IMR-90 (cell line): ENCODE measurements around the gene GAB1. TPM values are rescaled to one million over a fixed set of nuclear protein-coding genes. Genes with fewer than 3 reads are reported as not detected.

Source experiments
- ATAC-seq: fragments of 200-7000 bp; cut with Tn5 transposase; 2 replicates; pipeline ENCODE4 v1.9.1; 2020; ENCODE audit warnings: low read depth, mild to moderate bottlenecking, moderate library complexity
- BruUV-seq: library from RNA; stranded (reverse); fragments of 400-500 nt; replicated peaks from 2 replicates; lab custom pipeline; 2021; lab: Mats Ljungman, UMichigan
- CTCF ChIA-PET: fragments of 300-600 bp; formaldehyde crosslinking; extraction: SDS; loops from one replicate; lab custom pipeline; 2021; ENCODE audit warnings: antibody characterized with exemption; lab: Yijun Ruan, JAX
- POLR2A ChIA-PET: fragments of 300-600 bp; sonication (Branson Sonifier 250); formaldehyde crosslinking; loops from one replicate; lab custom pipeline; 2022; ENCODE audit warnings: antibody characterized with exemption; ENCODE audit not compliant: unreplicated experiment; lab: Charles Lee
- DNase-seq: peaks from one replicate; pipeline ENCODE4 v3.0.0; 2013
- H2AFZ ChIP-seq: replicated peaks from 2 replicates; pipeline ENCODE3; 2013; ENCODE audit warnings: low read length, mild to moderate bottlenecking; ENCODE audit not compliant: poor library complexity
- H2AK5ac ChIP-seq: 2 replicates; pipeline ENCODE4 v1.6.1; 2013; ENCODE audit warnings: low read depth, low read length, inconsistent platforms
- H2AK9ac ChIP-seq: replicated peaks from 2 replicates; pipeline ENCODE3; 2013; ENCODE audit warnings: mild to moderate bottlenecking, low read depth, low read length, moderate library complexity; ENCODE audit not compliant: poor library complexity
- H2BK120ac ChIP-seq: 2 replicates; pipeline ENCODE4 v1.6.1; 2013; ENCODE audit warnings: low read depth, low read length, inconsistent platforms
- H2BK15ac ChIP-seq: 3 replicates; pipeline ENCODE4 v1.6.1; 2013; ENCODE audit warnings: low read depth, low read length, inconsistent platforms
- H2BK20ac ChIP-seq: 2 replicates; pipeline ENCODE4 v1.6.1; 2013; ENCODE audit warnings: low read depth, mild to moderate bottlenecking, inconsistent platforms, low read length, moderate library complexity
- H2BK5ac ChIP-seq: 2 replicates; pipeline ENCODE4 v1.6.1; 2013; ENCODE audit warnings: mild to moderate bottlenecking, low read depth, low read length, inconsistent platforms; ENCODE audit not compliant: poor library complexity, severe bottlenecking
- H3K14ac ChIP-seq: replicated peaks from 2 replicates; pipeline ENCODE4 v1.6.1; 2013; ENCODE audit warnings: low read depth, low read length, inconsistent platforms
- H3K18ac ChIP-seq: 2 replicates; pipeline ENCODE4 v1.6.1; 2013; ENCODE audit warnings: low read depth, low read length, control low read depth
- H3K23ac ChIP-seq: 2 replicates; pipeline ENCODE4 v1.6.1; 2013; ENCODE audit warnings: low read depth, low read length, inconsistent platforms
- H3K27ac ChIP-seq: 2 replicates; pipeline ENCODE4 v1.5.1; 2013; ENCODE audit warnings: mild to moderate bottlenecking, control low read depth, low read length; ENCODE audit not compliant: insufficient read depth
- H3K27me3 ChIP-seq: 2 replicates; pipeline ENCODE4 v1.6.1; 2013; ENCODE audit warnings: low read length; ENCODE audit not compliant: control insufficient read depth, insufficient read depth
- H3K36me3 ChIP-seq: 2 replicates; pipeline ENCODE4 v1.6.1; 2013; ENCODE audit warnings: low read length, mixed read lengths; ENCODE audit not compliant: control insufficient read depth, insufficient read depth
- H3K4ac ChIP-seq: 2 replicates; pipeline ENCODE4 v1.6.1; 2013; ENCODE audit warnings: low read depth, low read length, inconsistent platforms
- H3K4me1 ChIP-seq: 2 replicates; pipeline ENCODE4 v1.6.1; 2013; ENCODE audit warnings: low read length, mixed read lengths; ENCODE audit not compliant: control insufficient read depth, insufficient read depth
- H3K4me2 ChIP-seq: 2 replicates; pipeline ENCODE4 v1.6.1; 2013; ENCODE audit warnings: low read depth, mild to moderate bottlenecking, control low read depth, low read length, moderate library complexity
- H3K4me3 ChIP-seq: 2 replicates; pipeline ENCODE4 v1.5.1; 2013; ENCODE audit warnings: low read depth, mild to moderate bottlenecking, control low read depth, low read length, moderate library complexity; ENCODE audit not compliant: insufficient read depth
- H3K56ac ChIP-seq: 2 replicates; pipeline ENCODE4 v1.6.1; 2013; ENCODE audit warnings: low read length, inconsistent platforms; ENCODE audit not compliant: insufficient read depth; ENCODE audit errors: extremely low read depth
- H3K79me1 ChIP-seq, 2 experiments: 2 replicates each; pipeline ENCODE4 v1.6.1; 2013; ENCODE audit warnings: low read length in 2 of 2, inconsistent platforms in 1 of 2, low read depth in 1 of 2
- H3K9ac ChIP-seq: 2 replicates; pipeline ENCODE4 v1.6.1; 2013; ENCODE audit warnings: low read depth, low read length, control low read depth
- H3K9me1 ChIP-seq: 2 replicates; pipeline ENCODE4 v1.6.1; 2013; ENCODE audit warnings: low read length, inconsistent platforms; ENCODE audit not compliant: insufficient read depth
- H3K9me3 ChIP-seq: 2 replicates; pipeline ENCODE4 v1.6.1; 2013; ENCODE audit warnings: low read length; ENCODE audit not compliant: control insufficient read depth, insufficient read depth
- H4K20me1 ChIP-seq: 2 replicates; pipeline ENCODE4 v1.6.1; 2013; ENCODE audit warnings: low read length, inconsistent platforms; ENCODE audit not compliant: insufficient read depth
- H4K5ac ChIP-seq: 2 replicates; pipeline ENCODE4 v1.6.1; 2013; ENCODE audit warnings: mild to moderate bottlenecking, low read depth, low read length, control low read depth
- H4K8ac ChIP-seq, 2 experiments: 2 replicates each; pipeline ENCODE4 v1.6.1; 2013; ENCODE audit warnings: low read depth in 2 of 2, low read length in 2 of 2, control low read depth in 1 of 2, inconsistent platforms in 1 of 2
- H4K91ac ChIP-seq: 2 replicates; pipeline ENCODE4 v1.6.1; 2013; ENCODE audit warnings: low read depth, low read length, inconsistent platforms; ENCODE audit not compliant: insufficient read depth
- BHLHE40 ChIP-seq: fragments of 150-350 bp; IDR thresholded peaks from 2 replicates; pipeline ENCODE4 v1.6.1; 2016; ENCODE audit warnings: mild to moderate bottlenecking, low read depth, low read length
- CEBPB ChIP-seq: IDR thresholded peaks from 2 replicates; pipeline ENCODE4 v1.6.1; 2012; ENCODE audit warnings: low read depth, low read length, improper control_type of control experiment
- CHD1 ChIP-seq: IDR thresholded peaks from 2 replicates; pipeline ENCODE4 v1.6.1; 2012; ENCODE audit warnings: low read depth, low read length, improper control_type of control experiment
- CTCF ChIP-seq: conservative IDR thresholded peaks from 2 replicates; pipeline ENCODE4 v1.5.1; 2012; ENCODE audit warnings: mild to moderate bottlenecking, low read depth, low read length, improper control_type of control experiment
- FOS ChIP-seq: fragments of 150-350 bp; IDR thresholded peaks from 2 replicates; pipeline ENCODE4 v1.6.1; 2016; ENCODE audit warnings: low read depth, low read length
- MAFK ChIP-seq: IDR thresholded peaks from 2 replicates; pipeline ENCODE4 v1.6.1; 2012; ENCODE audit warnings: low read depth, low read length, improper control_type of control experiment
- MAZ ChIP-seq: IDR thresholded peaks from 2 replicates; pipeline ENCODE4 v1.6.1; 2012; ENCODE audit warnings: low read depth, mild to moderate bottlenecking, low read length, improper control_type of control experiment, moderate library complexity, borderline replicate concordance
- MXI1 ChIP-seq: IDR thresholded peaks from 2 replicates; pipeline ENCODE4 v1.6.1; 2012; ENCODE audit warnings: low read depth, mild to moderate bottlenecking, low read length, moderate library complexity, borderline replicate concordance
- NFE2L2 ChIP-seq: fragments of 150-350 bp; IDR thresholded peaks from 2 replicates; pipeline ENCODE4 v1.6.1; 2016; ENCODE audit warnings: low read depth, mild to moderate bottlenecking, low read length
- POLR2A ChIP-seq: IDR thresholded peaks from 2 replicates; pipeline ENCODE4 v1.6.1; 2012; ENCODE audit warnings: mild to moderate bottlenecking, low read depth, low read length
- RAD21 ChIP-seq: IDR thresholded peaks from 2 replicates; pipeline ENCODE4 v1.6.1; 2012; ENCODE audit warnings: low read length, improper control_type of control experiment
- RCOR1 ChIP-seq: IDR thresholded peaks from 2 replicates; pipeline ENCODE4 v1.6.1; 2012; ENCODE audit warnings: mild to moderate bottlenecking, low read length, improper control_type of control experiment; ENCODE audit not compliant: insufficient replicate concordance
- RFX5 ChIP-seq: IDR thresholded peaks from 2 replicates; pipeline ENCODE4 v1.8.0; 2012; ENCODE audit warnings: low read depth, mild to moderate bottlenecking, low read length, moderate library complexity
- SMC3 ChIP-seq: fragments of 150-350 bp; IDR thresholded peaks from 2 replicates; pipeline ENCODE4 v1.6.1; 2016; ENCODE audit warnings: low read depth, mild to moderate bottlenecking, antibody characterized with exemption, low read length, moderate library complexity
- dilution Hi-C: fragments of 300-500 bp; cut with HindIII; formaldehyde crosslinking; loops from one replicate; pipeline ENCODE4 v1.14.3; 2018; ENCODE audit warnings: low sequenced_read_pairs; ENCODE audit not compliant: unreplicated experiment
- in situ Hi-C: fragments of 300-500 bp; cut with MboI; formaldehyde crosslinking; loops from 3 replicates; pipeline ENCODE4 v1.14.3; 2019; ENCODE audit warnings: low sequenced_read_pairs, inconsistent platforms, mixed read lengths
- intact Hi-C: fragments of 100-400 bp; cut with micrococcal nuclease; formaldehyde crosslinking; loops from 2 replicates; pipeline ENCODE4 v1.10.0; 2022
- polyA plus RNA-seq, 3 experiments: library from polyadenylated mRNA; depleted of rRNA; stranded (reverse); fragments of >200 nt; gene quantifications; 2 replicates each; pipeline ENCODE4 v1.2.3, GENCODE V29; 2012; ENCODE audit warnings: low replicate concordance in 1 of 3
- total RNA-seq: library from RNA; depleted of rRNA; stranded (reverse); fragments of >200 nt; gene quantifications from 2 replicates; pipeline ENCODE4 v1.2.3, GENCODE V29; 2012
- TF ChIP-seq, protein P1 (sequence below): fragments of 150-350 bp; IDR thresholded peaks from 2 replicates; pipeline ENCODE4 v1.6.1; 2016; ENCODE audit warnings: low read depth, mild to moderate bottlenecking, low read length, moderate library complexity, borderline replicate concordance
- TF ChIP-seq, protein P2 (sequence below): fragments of 150-350 bp; IDR thresholded peaks from 2 replicates; pipeline ENCODE4 v1.6.1; 2017; ENCODE audit warnings: mild to moderate bottlenecking, antibody characterized with exemption, low read length, low read depth

Gene GAB1
- total and polyA plus RNA-seq, 2 of the 4 experiments (the other 2 are of a cell fraction): 2.8 to 12.0 TPM

GRCh38 chr4:143289370-143289769, 47.3 kb upstream of the GAB1 start:
- H3K27me3 ChIP-seq: no peaks in the 10 kb centered on the region
- H4K5ac ChIP-seq: no peak overlapping the region
- no peak for DNase-seq
- H3K9ac ChIP-seq: no peak overlapping the region
- intact Hi-C loops: no loop called here
- no peak overlapping the region for H2AK5ac ChIP-seq
- no peaks in the 10 kb centered on the region for H4K20me1 ChIP-seq
- H3K36me3 ChIP-seq: no peaks in the 10 kb centered on the region
- dilution Hi-C loops: no loop called here
- H3K4me3 ChIP-seq: no peak overlapping the region
- H3K18ac ChIP-seq: no peak overlapping the region
- peaks cover 8% of the 10 kb centered on the region for H3K4me1 ChIP-seq
- H3K14ac ChIP-seq: no peak overlapping the region
- H3K79me1 ChIP-seq: no peaks in the 10 kb centered on the region
- H2BK5ac ChIP-seq: no peak overlapping the region
- H2BK20ac ChIP-seq: no peak overlapping the region
- no peak overlapping the region for H3K4me2 ChIP-seq
- H2BK120ac ChIP-seq: no peak overlapping the region
- TF ChIP-seq CEBPB (no peak), CTCF (no peak), RCOR1 (no peak), CHD1 (no peak), POLR2A (no peak), BHLHE40 (no peak), RAD21 (no peak), MXI1 (no peak), MAZ (no peak), NFE2L2 (no peak), MAFK (no peak), RFX5 (no peak), FOS (no peak), SMC3 (no peak)
- TF ChIP-seq, protein P1, sequence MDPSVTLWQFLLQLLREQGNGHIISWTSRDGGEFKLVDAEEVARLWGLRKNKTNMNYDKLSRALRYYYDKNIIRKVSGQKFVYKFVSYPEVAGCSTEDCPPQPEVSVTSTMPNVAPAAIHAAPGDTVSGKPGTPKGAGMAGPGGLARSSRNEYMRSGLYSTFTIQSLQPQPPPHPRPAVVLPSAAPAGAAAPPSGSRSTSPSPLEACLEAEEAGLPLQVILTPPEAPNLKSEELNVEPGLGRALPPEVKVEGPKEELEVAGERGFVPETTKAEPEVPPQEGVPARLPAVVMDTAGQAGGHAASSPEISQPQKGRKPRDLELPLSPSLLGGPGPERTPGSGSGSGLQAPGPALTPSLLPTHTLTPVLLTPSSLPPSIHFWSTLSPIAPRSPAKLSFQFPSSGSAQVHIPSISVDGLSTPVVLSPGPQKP: no peak
- TF ChIP-seq, protein P2, sequence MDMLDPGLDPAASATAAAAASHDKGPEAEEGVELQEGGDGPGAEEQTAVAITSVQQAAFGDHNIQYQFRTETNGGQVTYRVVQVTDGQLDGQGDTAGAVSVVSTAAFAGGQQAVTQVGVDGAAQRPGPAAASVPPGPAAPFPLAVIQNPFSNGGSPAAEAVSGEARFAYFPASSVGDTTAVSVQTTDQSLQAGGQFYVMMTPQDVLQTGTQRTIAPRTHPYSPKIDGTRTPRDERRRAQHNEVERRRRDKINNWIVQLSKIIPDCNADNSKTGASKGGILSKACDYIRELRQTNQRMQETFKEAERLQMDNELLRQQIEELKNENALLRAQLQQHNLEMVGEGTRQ: no peak
- no peak overlapping the region for H3K56ac ChIP-seq
- no peak overlapping the region for H4K91ac ChIP-seq
- no peak overlapping the region for H3K4ac ChIP-seq
- H3K23ac ChIP-seq: no peak overlapping the region
- H2AK9ac ChIP-seq: no peak overlapping the region
- POLR2A ChIA-PET: no interaction called here
- in situ Hi-C loops: no loop called here
- CTCF ChIA-PET: no interaction called here
- H2AFZ ChIP-seq: no peak overlapping the region
- no peak for ATAC-seq
- no peak overlapping the region for H2BK15ac ChIP-seq
- BruUV-seq: no TSS peak
- H4K8ac ChIP-seq: no peak overlapping the region
- H3K9me1 ChIP-seq: 0 out of 2 replicates have a peak, but pooled peaks cover 2% of the 10 kb centered on the region
- H3K27ac ChIP-seq: no peak overlapping the region
- H3K9me3 ChIP-seq: no peaks in the 10 kb centered on the region
